Erythroblast (primary cell): ENCODE measurements around the gene RNF212.

Experiments
- GATA1 ChIP-seq: IDR thresholded peaks from 2 replicates; pipeline ENCODE4 v1.6.1; 2011; ENCODE audit warnings: low read depth, mild to moderate bottlenecking, control low read depth, low read length, moderate library complexity
- POLR2A ChIP-seq: IDR thresholded peaks from 2 replicates; pipeline ENCODE4 v1.6.1; 2011; ENCODE audit warnings: mild to moderate bottlenecking, low read length

GRCh38 chr4:1104647-1105046 is 8.7 kb downstream of the RNF212 start:
- TF ChIP-seq POLR2A (no peak), GATA1 (no peak)
